T1000 (cell line): ENCODE results near the gene ZNF474.
"Not testable (repeated sequence)": the region's sequence is repeated elsewhere in the genome, so short reads cannot be mapped to it uniquely, and the experiment has no call there.

Source experiments
- DNase-seq: peaks from one replicate; lab custom pipeline; 2025; ENCODE audit warnings: mixed read lengths; lab: John Stamatoyannopoulos, UW

Gene ZNF474

GRCh38 chr5:122129306-122129705 lies at the start of gene ZNF474:
ZNF474 (plus strand) TSS chr5:122129546; CDS start chr5:122151991, 22,445 bp downstream.
- DNase-seq: peak; percentile 48

GRCh38 chr5:122081541-122081940 lies 47.8 kb upstream of the ZNF474 start:
- no peak for DNase-seq

DNA sequence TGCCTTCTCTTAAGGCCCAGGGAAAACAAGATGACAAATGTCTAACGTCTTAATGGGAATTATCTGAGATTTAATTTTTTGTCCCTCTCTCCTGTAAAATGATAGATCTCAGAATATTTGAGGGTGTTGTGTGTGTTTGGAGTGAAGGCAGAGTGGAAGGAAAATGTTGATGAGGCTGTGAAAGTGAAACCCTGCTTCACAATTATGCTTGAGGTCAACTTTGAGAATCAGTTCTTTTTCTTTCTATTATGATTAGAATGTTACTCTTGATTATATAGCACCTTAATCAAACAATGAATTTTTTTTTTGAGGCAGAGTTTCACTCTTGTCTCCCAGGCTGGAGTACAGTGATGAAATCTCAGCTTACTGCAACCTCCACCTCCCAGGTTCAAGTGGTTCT lies 45.8 kb upstream of the ZNF474 start:
- no peak for DNase-seq

DNA sequence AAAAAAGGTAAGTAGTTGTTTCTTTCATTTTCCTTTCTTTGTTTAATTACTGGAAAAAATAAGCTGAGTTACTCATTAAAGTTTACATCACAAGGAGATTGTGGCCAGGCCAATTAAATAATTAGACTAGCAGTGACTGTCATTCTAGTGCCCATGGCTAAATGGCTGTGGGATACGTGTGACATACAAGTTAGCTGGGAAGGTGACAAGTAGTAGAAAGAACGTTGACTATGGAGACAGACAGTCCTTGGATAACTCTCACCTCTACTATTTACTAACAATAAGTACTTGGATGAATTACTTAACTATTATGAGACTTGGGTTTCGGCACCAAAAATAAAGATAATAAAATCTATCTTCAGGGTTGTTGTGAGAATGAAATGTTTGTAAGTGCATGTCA lies 44.3 kb upstream of the ZNF474 start:
- no peak for DNase-seq

GRCh38 chr5:122089096-122090013 lies 40.0 kb upstream of the ZNF474 start:
- DNase-seq: no peak

DNA sequence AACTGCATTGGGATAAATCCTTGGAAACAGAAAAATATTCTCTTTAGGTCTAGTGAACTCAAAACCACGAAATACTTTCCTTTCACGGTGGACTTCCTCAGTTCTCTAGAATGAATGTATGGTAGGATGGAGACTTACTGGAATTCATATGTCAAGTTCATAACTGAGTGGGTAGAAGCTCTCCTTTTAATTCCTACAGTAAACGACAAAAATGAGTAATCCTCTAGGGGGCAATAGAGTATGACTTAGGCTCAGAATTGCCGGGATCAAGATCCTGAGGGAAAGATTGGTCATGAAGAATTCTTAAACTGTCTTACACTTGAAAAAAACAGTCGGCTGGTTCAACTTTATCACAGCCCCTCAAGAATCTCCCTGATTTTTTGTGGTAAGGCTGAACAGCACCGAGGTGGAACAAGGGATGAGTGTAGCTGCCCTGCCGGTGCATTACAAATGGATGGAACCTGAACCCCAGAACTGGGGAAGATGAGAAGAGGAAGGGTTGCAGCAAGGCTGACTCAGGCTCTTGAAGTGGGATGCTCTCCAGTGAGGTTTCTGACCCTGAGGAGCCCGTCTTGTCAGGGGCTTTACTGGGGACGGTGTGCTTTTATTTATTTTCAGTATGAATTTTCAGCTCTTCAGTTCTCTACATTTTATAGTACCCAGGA lies 37.3 kb upstream of the ZNF474 start:
- peak; percentile 1 for DNase-seq

DNA sequence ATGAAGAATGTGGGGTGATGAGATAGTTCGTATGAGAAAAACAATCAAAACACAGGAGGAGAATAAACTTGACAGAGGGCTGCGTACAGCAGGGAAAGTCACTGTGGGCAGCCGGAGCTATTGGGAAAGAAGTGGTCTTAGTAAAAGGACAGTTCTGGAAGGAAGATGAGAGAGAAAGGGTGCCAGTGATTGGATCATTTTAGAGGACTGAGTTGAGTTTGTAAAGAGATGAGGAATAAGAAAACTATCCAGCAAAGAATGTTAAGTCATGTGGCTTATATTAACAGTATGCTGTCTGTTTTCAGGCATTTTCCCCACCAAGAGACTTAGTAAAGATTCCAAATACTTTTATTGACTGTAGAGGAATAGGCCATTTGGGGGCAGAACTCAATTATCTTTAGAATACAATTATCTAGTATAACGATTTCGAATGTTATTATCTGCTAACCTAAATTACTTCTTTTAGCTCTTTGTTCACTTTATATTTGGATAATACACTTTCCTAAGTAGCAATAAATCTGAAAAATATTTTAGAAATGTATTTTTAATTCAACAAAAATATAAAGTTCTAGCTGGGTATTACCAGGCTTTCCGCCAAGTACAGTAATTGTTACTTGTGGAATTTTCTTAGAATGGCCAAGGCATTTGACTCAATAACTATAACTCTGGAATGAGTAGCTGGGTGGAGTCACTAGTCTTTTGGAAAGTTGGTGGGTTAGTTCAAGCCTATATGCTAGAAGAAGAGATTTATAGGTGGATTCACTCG lies 35.7 kb upstream of the ZNF474 start:
- DNase-seq: no peak

GRCh38 chr5:122094251-122094650 lies 35.1 kb upstream of the ZNF474 start:
- DNase-seq: not testable (repeated sequence)

DNA sequence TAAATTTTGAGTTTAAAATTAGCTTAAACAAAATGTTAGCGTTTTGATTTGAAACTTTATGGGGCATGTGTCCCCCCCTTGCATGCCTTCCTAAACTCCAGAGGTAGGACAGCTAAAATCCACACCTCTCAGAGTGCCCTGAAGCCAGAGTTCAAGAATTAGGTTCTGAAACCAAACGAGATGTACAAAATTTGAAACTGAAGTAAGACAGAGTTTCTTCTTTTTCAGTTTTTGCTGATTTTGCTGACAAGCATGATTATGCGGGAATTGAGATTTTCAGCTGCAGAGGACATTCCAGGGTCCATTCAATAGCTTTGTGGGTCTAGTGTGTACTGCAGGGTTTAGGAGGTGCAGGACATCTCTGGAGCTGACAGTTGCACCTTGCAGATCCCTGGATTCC lies 34.2 kb upstream of the ZNF474 start:
- no peak for DNase-seq

- DNase-seq: no peak
These were observed 32.0 kb upstream of the ZNF474 start for GRCh38 chr5:122097391-122097790.

GRCh38 chr5:122099060-122099790 lies 30.1 kb upstream of the ZNF474 start:
- peak; percentile 9 for DNase-seq

DNA sequence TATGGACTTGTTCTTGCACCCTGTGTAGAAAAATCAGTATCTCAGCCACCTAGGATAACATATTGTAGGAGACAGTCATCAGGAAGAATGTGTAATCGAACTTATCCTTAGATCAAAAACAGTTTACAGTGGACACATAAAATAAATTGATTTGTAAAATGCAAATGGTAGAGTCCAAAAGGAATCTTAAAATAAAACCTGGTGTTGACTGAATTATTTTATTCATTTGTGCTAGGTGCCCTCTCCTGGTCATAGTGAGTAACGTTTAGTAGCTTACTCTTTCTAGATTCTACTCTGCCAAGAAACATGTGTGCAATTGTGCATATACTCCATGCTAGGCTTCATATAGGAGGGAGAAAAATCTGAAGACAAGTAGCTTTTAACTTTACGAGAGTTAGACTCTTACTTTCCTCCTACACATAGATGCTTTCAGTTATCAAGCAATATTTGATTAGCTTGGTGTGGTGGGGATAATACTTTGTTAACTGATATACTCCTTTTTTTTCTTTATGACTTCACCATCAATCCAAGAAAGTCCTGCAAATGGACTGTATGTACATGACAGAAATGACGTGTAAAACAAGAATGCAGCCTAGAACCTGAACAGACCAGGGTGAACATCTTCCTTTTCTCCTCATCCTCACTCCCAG lies 27.6 kb upstream of the ZNF474 start:
- DNase-seq: no peak

- DNase-seq: no peak
These were observed 26.5 kb upstream of the ZNF474 start for GRCh38 chr5:122102825-122103224.

DNA sequence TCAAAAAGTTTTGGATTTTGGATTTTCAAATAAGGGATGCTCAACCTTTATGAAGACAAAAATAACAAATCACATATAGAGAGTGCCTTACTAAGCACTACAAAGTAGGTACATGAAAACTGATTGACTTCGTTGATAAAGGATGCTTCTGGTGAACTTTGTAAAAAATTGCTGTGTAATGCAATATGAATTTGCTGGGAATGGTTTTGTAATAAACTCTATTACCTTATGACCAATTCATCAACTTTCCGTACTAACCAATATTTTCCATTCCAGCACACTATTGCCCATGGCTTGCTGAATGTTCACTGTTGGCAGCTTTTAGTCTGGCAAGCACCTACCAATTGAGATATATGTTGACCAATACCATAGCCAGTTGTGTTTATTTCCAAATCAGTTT lies 23.4 kb upstream of the ZNF474 start:
- no peak for DNase-seq

DNA sequence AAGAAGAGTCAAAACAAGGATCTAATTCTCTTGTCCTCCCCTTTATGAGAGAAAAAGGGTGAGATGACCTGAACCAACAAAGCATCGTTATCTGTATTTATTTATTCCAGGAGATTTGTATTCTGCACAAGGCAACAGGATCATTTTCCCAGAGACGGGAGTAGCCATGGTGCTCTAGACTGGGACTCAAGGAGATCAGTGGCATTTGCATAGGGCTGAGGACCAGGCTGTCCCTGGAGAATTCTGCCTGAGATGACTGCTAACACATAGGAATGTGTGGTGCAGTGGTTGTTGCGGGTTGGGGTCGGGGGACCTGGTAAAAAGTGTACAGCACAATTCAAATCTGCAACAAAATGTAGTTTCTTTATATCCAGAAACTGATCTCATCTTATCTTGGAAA lies 22.3 kb upstream of the ZNF474 start:
- DNase-seq: no peak

DNA sequence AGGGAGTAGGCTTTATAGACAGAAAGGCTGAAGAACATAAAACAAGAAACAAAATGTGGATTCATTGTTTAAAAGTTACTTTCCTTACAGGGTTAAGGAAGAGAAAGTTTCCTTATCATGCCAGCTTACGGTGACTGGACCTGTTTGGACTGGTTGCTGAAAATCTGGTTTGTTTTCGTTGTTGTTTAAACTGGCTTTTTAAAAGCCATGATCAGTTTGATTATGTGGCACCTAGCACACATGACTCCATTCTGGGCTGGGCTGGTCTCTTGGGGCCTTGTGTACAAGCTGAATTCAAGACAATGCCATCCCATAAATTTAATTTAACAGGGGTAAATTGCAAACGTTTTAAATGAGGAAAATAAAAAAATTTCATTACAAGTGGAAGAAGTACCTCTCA lies 18.4 kb upstream of the ZNF474 start:
- no peak for DNase-seq

GRCh38 chr5:122111460-122111859 lies 17.9 kb upstream of the ZNF474 start:
- no peak for DNase-seq

DNA sequence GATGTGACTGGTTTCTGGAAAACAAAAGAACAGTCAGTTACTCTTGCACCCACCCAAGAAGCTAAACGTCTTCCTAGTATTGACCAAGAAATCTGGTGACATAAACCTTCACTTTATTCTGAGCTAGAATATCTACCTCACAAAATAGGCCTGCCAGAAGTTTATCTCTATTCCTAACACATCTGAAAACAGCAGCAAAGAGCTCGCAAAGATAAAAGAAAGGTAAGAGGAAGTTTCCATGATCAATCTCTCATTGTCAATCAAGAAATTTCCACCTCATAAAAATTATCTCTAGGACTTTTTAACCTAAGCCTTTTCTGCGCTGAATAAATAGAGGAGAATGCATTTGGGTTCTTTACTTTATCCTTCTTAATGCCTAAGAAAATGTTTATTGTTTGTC lies 17.3 kb upstream of the ZNF474 start:
- no peak for DNase-seq

DNA sequence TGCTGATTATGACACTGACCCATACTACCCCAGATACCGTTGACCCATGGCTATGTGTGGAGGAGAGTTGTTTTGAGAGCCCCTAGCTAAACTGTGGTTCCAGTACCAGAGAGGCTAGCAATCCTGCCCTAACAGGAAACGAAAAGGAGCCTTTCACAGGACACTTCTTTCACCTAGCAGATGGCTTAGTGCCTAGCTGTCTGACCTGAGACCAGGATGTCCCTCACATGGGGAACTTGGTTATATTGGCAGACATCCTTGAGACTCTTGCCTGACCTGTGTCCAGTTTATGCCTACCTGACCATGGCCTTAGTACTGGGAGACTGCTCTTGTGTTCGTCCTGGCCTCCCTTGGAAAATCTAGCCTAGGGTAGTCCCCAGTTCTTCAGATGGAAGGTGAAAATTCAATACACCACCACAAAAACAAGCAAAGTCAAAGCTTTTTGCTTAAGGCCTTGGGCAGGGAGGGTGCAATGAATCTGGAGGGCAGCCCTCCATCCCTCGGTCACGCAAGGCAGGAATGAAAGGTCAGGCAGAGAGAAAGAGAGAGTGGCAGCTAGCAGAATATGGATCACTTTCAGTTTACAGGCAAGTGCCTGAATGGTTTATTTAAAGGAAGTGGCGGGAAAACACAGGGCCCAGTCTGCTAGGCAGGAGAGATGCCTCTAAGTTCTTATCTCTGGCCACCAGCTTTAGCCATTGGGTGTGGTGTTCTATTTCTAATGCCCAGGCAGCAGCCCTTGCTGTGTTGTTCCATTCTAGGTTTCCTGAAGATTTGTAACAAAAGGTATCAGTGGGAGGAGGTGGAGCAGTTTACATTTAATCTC lies 16.4 kb upstream of the ZNF474 start:
- no peak for DNase-seq

DNA sequence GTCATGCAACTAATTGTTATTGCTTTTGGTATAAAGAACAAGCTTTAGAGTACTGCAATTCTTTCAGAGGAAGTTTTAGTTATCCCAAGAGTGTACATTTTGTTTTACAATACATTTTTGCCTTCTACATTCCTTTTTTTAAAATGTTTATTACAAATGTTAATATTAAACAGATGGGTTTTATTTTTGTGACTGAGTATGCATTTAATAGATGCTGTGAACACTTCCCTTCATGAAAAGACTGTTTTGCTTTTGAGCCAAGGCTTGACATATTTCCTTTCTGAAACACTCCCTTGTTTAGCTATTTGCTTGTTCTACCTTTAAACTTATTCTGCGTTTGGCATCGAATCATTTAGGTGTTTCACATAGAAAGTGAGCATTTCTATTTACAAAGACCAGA lies 14.8 kb upstream of the ZNF474 start:
- DNase-seq: no peak
